GM21619 (cell line): Measurements from ENCODE around the gene AGXT2.

Experiments used
- ATAC-seq: cut with Tn5 transposase; IDR thresholded peaks from one replicate; pipeline ENCODE4 v1.9.1; 2021; ENCODE audit not compliant: unreplicated experiment

Gene AGXT2, protein sequence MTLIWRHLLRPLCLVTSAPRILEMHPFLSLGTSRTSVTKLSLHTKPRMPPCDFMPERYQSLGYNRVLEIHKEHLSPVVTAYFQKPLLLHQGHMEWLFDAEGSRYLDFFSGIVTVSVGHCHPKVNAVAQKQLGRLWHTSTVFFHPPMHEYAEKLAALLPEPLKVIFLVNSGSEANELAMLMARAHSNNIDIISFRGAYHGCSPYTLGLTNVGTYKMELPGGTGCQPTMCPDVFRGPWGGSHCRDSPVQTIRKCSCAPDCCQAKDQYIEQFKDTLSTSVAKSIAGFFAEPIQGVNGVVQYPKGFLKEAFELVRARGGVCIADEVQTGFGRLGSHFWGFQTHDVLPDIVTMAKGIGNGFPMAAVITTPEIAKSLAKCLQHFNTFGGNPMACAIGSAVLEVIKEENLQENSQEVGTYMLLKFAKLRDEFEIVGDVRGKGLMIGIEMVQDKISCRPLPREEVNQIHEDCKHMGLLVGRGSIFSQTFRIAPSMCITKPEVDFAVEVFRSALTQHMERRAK

DNA sequence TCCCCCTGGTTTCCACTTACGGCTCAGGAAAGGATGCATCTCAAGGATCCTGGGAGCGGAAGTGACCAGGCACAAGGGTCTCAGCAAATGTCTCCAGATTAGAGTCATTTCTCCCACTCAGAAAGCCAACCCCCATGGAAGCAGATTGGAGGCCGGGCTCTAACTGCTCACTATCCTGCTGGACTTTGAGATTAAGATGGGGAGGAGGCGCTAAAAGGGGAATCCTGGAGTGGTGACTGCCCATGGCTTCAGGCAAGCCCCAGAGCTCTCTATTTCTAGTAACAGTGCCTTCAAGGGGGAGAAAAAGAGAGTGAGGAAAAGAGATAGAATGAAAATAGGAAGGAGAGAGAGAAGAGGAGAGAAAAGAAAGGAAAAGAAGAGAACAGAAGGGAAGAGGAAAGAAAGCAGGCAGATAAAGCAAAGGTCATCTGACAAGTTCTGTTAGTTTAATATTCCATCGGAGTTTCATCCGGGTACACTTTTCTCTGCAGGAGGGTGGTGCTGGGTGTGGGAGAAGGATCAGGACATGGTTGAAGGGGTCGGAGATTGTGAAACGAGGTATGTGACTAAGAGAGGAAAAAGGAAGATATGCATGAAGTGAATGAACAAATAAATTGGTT is at the start of gene AGXT2:
TSS of gene AGXT2 (minus strand) at position 165 of the 620 bp plus-strand sequence. CDS start at position 108, 57 bp downstream.
- no peak for ATAC-seq

DNA sequence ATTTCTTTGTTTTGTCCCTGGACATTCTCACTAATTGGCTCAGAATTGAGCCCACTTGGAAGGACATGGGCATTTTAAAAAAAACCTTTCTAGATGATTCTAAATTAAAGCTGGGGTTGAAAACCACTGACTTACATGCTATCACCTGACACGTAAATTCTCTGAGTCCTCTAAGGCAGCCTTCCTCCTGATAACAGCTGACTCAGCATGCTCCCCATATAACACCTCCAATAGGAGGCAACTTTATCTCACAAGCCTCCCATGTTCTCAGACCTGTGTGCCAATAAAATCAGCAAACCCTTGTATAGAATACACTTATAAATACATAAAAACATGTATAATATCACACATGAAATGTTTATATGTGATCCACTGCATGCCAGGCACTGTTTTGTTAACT is 49.2 kb upstream of the AGXT2 start:
- no peak for ATAC-seq

DNA sequence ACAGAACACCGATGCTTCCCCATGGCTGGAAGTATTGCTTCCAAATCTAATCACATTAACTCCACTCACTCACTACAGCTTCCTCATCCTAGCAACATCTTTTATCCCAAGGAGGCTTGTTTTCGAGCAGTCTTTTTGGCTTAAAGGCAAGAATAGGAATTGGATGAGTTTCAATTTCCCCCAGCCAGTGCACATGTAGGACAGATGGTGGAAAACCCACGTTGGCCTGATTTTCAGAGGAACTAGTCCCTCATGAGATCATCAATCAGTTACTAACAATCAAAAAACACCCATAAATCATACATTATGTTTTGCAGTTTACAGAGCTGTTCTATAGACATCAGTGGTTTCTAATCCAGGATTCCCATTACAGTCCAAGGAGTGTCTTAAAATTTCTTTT is 48.5 kb upstream of the AGXT2 start:
- no peak for ATAC-seq

DNA sequence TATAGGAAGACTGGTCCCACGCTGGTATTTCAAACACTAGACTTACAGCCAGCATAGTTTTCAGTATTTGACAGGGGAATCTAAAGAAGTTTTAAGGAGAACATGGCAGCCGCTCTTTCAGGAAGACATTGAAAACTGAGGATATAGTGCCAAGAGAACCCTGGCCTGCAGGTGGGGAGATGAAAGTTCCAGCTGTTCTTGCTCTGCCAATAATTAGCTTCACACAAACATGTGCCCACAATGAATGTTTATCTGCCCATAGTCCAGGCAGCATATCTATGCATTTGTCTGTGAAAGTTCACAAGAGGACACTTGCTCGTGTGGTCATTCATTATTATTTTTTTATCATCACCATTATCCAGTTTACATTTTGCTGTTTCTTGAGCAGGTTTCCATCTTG is 47.6 kb upstream of the AGXT2 start:
- no peak for ATAC-seq

DNA sequence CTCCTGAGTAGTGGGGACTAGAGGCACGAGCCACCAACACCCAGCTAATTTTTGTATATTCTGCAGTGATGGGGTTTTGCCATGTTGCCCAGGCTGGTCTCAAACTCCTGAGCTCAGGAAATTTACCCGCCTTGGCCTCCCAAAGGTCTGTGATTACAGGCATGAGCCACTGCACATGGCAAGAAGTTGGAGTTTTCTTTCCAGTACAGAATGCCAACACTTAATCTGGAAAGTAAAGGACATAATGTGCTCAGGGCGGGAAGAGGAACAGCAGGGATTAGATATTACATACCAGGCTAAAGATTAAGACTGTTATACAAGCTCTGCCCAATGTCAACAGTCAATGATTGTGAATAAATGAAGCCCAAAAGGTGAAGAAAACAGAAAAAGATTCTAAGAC is 47.2 kb upstream of the AGXT2 start:
- no peak for ATAC-seq

DNA sequence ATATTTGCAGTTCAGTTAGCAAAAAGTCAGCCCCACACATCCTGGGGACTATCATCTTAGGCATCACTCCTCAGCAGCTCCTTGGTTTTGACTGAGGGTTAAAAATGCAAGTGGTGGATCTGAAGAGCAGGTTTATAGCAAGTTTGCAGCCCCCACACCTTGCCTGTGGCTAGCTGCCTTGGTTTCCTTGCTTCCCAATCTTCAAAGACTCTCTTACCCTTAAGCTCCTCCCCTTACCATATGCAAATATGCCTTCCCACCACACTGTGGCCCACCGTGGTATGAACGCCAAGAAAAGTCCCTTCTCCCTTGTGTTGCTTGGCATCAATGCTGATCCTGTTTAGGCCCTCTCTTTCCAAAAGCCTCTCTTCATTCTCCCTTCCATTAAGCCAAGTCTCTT is 45.0 kb upstream of the AGXT2 start:
- no peak for ATAC-seq

DNA sequence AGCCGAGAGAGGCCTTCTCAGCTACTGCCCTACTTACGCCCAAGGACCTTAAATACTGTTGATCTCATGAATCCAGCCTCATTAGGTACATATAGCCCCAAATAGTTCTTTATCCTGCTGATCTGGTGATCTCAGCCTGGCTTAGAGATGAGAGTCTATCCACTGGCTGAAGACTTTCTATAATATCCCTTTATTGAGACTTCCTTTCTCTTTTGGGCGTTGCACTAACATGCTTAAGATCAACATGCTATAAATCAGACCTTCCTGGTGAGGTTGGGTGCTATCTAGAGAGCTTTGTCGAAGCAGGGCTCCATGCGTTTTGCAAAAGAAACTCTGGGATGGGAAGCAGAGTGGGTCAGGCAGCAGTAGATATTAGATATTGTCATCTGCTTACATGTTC is 44.0 kb upstream of the AGXT2 start:
- no peak for ATAC-seq

DNA sequence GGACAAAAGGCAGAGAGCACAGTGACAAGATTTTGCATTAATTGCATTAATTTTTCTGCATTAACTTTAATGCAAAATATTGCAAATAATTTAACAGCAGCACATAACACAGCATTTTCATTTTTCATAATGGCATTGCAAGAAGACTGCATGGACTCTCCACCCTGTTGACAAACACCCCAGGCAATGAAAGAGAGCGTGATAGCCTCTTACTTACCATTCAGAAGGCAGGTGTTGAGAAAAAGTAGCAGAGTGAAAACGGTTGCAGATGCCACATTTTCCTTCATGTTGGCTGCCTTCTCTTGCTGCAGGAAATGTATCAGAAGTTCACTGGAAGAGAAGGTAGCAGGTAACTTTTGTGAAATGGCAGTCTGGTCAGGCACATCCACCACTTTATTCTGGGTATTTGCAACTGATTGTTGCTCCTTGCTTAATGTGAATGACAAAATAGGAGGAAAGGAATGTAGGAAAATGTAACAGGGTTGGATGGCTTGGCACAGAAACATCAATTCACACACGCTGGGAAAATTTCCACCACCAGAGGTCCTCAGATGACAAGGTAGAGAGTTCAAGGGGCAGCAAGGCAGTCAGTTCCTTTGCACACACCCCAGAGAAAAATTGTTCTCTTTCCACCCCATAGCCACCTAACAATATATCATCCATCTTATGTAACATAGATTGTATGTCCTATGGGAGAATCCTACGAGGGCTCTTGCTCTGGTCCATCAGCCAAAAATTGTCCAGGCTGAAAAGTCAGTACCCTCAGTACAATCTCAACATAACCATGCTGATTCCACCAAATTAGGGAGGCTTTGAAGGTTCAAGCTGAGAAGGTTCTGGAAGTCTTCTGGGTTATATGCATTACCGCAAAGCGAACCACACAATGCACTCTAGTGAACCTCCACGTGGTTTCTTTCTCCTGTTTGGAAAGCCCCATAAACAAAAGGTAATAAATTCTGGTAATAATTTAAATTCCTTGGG is 41.9 kb upstream of the AGXT2 start:
- ATAC-seq, result no peak

DNA sequence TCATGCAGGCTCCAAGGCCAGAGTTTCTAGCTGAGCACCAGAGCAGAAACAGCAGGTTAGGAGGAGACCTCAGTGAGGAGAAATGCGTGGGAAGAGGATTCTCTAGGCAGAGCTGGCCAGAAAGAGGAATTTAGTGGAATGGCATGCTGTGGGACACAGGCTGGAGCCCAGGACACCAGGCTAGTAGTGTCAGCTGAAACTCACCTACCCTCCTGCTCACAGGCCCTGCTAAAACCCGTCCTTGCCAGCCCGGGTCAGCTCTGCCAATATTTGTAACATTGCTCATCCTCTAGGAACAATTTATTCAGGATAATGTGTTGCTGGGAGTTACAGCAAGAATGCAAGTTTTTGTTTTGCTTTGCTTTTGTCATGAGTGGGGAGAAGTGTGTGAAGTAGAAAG is 40.2 kb upstream of the AGXT2 start:
- no peak for ATAC-seq

DNA sequence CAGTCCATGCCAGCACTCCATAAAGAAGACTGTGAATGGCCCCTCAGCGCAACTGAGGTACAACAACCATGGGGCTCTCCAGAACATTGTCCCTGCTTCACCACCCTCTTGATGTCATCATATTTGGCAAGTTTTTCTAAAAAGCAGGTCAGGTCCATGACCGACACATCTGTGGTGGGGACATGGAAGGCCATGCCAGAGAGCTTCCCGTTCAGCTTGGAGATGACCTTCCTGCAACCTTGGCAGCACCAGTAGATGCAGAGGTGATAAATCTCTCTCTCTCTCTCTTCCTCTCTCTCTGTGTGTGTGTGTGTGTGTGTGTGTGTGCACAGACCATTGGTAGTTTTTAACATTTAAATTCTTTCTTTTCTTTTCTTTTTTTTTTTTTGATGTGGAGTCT is 35.4 kb upstream of the AGXT2 start:
- no peak for ATAC-seq

DNA sequence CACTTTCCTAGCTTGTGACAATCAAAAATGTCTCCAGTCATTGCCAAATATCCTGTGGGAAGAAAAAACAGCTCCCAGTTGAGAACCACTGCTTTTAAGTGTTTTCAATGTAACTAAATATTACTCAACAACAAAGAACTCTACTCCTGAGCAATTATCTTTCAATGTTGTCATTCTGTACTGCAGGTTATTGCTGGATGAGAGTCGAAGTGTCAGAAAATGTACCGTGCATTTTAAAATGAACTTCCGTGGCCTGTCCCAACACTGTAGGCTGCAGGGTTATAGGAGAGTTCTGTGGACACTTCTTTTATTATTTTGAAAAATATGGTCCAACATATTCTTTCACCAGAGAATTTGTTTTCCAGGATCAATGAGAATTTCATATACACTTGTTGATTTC is 34.8 kb upstream of the AGXT2 start:
- no peak for ATAC-seq

DNA sequence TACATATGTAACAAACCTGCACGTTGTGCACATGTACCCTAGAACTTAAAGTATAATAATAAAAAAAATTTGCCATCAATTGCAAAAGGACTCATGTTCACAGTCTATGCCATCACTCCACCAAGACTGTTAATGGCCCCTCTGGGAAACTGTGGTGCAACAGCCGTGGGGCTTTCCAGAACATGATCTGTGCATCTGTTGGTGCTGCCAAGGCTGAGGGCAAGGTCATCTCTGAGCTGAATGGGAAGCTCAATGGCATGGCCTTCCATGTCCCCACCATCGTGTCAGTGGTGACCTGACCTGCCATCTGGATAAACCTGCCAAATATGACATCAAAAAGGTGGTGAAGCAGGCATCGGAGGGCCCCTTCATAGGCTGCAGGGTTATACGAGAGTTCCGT is 33.4 kb upstream of the AGXT2 start:
- ATAC-seq, result no peak

DNA sequence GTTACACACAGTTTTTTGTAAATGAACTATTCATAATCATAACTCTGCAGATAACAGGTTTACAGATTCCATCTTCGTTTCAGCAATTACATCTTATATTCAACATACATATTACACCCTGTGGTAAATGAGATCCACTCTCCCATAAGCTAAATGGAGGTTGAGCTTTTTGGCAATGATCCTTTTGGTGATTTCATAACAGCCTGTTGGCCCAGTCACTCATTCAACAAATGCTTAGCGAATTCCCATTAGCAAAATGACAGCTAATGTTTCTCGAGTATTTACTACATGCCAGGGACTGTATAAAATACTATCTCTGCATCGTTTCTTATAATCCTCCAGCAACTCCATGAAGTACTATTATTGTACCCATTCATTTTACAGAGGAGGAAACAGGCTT is 25.4 kb upstream of the AGXT2 start:
- no peak for ATAC-seq

DNA sequence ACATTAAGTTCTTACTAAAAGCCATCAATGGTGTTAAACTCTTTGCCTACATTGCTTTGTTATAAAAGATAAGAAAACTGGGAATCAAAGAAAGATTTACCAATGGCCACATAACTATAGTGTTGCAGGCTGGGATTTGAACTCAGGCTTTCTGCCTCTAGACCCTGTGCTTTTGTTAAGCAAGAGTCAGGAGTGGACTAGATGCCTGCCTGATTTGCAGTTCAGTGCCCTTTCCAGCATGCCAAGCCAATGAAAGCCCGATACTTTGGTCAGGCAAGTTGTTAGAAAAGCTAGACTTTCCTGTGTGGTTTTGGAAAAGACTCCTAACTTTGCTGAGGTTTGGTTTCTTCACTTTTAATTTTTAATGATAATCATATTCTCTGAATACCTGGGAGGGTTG is 21.4 kb upstream of the AGXT2 start:
- ATAC-seq, result no peak

DNA sequence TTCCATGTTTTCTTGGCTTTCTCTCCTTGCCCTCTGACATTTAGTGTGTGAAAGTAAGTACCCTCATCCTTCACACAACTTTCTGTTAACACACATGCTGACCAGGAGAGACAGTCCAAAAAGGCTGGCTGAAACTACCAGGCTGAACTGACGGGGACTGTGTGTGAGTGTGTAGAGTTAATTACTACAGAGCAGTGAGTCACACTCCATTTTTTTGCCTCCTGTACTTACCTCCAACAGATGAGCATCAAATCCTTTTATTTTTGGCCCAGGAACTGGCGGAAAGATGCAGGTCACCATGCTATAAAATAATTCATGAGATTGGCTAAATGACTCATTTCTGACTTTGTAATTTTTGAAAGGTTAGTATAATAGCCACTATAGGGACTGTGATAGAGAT is 20.2 kb upstream of the AGXT2 start:
- no peak for ATAC-seq

DNA sequence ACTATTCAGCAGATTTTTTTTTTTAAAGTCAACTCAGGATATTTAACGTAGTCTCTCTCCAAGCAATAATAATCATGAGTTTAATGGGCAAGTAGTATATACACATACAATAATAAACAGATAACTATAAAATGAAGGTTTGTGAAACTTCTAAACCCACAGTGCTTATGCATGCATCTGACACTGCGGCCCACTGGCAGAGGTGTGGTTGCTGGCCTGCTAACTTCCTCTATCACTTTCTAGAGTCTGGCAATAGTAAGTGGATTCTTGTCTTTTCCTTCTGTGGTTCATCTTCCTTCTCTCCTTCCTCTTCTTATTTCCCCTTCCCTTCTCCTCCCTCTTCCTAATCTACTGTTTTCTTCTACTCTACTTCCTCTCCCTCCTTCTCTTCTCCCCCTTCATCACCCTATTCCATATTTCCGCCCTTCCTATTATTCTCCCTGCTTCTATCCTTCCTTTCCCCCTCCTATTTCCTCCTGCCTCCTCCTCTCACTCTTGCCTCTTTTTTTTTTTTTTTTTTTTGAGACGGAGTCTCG is 18.6 kb upstream of the AGXT2 start:
- ATAC-seq, result peak; percentile 83

DNA sequence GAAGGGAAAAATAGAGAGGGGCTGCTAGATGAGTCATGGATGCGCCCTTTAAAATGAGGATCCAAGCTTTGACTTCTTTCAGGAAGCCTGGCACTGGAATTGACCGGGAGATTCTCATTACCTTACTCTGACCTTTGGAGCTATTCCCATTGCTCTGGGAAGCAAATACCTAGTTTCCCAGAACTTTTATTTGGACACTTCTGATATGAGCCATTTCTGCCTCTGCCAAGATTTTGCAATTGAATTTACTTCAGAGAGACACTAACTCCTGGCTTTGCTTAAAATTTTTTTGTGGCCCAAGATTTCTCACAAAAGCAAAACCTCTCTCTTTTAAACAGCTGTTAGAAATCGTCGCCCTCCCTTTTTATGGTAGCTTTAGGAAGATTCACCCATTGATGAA is 15.7 kb upstream of the AGXT2 start:
- no peak for ATAC-seq

DNA sequence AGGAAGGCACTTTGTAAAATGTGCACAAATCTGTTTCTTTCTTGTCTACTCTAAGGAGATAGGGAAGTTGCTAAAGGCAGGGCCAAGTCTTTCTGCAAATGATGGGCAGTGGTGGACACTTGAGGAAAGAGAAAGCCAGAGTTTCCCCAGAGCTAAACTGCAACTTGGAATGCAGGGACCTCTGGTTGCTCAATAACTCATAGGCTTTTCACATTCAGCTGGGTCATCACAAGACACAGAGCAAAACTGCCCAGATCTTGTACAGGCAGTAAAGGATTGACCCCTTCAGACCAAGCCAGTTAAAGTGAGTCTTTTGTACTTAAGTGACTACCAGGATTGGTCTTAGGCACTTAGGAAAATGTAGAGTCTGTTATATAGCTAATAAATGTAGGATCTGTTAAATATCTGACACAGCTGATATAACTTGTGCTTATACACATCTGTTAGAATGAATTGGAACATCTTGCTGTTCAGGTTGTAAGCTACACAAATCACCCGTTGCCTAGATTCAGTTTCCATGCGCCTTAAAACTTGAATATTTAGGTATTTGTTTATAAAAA is 13.5 kb upstream of the AGXT2 start:
- ATAC-seq, result no peak

DNA sequence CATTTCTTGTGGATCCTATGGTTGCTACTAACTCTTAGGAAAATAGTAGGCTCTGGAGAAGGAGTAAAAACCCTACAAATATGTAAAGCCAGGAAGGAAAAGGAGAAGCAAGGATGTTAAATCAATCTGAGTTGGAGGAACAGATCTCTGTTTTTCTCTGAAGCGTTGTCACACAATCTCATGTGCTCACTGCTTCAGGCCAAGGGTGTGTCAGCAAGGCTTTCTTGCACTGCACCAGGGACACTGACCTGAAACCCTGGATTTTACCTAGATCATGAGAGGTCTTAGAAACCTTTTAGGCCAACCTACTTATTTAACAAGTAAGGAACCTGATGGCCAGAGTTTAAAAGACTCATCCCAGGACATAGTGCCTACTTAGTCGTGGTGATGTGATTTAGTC is 12.5 kb upstream of the AGXT2 start:
- ATAC-seq, result no peak

DNA sequence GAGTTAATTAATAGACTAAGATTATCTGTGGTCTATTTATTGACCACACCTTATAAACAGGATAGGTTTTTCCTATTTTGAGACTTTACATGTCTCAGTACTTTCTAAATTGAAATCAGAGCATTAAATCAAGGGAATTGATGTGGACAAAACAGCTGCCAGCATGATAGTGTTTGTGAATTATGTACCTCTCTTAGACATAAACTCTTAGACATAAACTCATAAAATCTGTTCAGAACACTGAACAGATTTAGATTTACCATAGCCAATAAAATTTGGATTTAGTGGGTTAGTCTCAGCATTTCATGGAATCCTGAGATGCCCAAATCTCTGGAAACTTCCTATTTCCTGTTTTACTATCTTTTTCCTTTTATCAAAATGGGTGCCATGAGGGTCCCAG is 11.5 kb upstream of the AGXT2 start:
- no peak for ATAC-seq

DNA sequence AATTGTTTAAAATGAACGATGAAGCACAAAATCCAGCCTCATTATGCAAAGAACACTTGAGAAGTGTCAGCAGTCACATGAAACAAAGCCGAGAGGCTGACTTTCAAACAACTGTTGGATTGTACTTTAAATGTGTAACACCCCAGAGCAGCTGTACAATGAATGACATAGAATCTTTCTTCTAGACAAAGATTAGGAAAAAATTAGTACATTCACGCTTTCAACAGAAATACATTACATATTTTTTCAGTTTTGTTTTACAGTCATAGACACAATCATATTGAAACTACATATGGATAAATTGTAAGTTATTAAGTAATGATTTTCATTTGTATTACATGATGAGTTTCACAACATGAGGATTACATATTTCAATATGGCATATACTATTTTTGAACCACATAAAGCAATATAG is 10.6 kb upstream of the AGXT2 start:
- peak; percentile 89 for ATAC-seq
